MCF 10A (cell line): ENCODE measurements around the gene PCGF3. TPM values are rescaled to one million over a fixed set of nuclear protein-coding genes. Genes with fewer than 3 reads are reported as not detected.

Experiments used
- BruUV-seq: library from RNA; stranded (reverse); fragments of 400-500 nt; replicated peaks from 2 replicates; lab custom pipeline; 2021; lab: Mats Ljungman, UMichigan
- CTCF ChIA-PET: fragments of 300-600 bp; sonication (Branson Sonifier 250); formaldehyde crosslinking; extraction: SDS; loops from one replicate; lab custom pipeline; 2021; ENCODE audit warnings: antibody characterized with exemption, inconsistent platforms; lab: Yijun Ruan, JAX
- POLR2A ChIA-PET: fragments of 300-600, 350-650 bp; sonication (Branson Sonifier 250); formaldehyde crosslinking; extraction: SDS; loops from one replicate; lab custom pipeline; 2020; ENCODE audit warnings: antibody characterized with exemption, inconsistent platforms; lab: Yijun Ruan, JAX
- DNase-seq: peaks from one replicate; pipeline ENCODE4 v3.0.0-alpha.2; 2018; ENCODE audit not compliant: unreplicated experiment
- H3K27ac Mint-ChIP-seq: one replicate; pipeline ENCODE4 v1.8.0; 2022; ENCODE audit warnings: mild to moderate bottlenecking, low read depth, mixed read lengths; ENCODE audit not compliant: unreplicated experiment
- H3K27me3 Mint-ChIP-seq: one replicate; pipeline ENCODE4 v1.8.0; 2022; ENCODE audit warnings: mixed read lengths; ENCODE audit not compliant: insufficient read depth, unreplicated experiment
- H3K36me3 Mint-ChIP-seq: one replicate; pipeline ENCODE4 v1.8.0; 2022; ENCODE audit warnings: mild to moderate bottlenecking, moderate library complexity, mixed read lengths; ENCODE audit not compliant: insufficient read depth, unreplicated experiment
- H3K4me1 Mint-ChIP-seq: one replicate; pipeline ENCODE4 v1.8.0; 2022; ENCODE audit warnings: mixed read lengths; ENCODE audit not compliant: insufficient read depth, unreplicated experiment
- H3K4me3 Mint-ChIP-seq: one replicate; pipeline ENCODE4 v1.8.0; 2022; ENCODE audit warnings: mild to moderate bottlenecking, moderate library complexity, mixed read lengths; ENCODE audit not compliant: unreplicated experiment
- H3K9me3 Mint-ChIP-seq: one replicate; pipeline ENCODE4 v1.8.0; 2022; ENCODE audit warnings: mixed read lengths; ENCODE audit not compliant: unreplicated experiment
- intact Hi-C: fragments of 100-400 bp; cut with micrococcal nuclease; formaldehyde crosslinking; loops from 2 replicates; pipeline ENCODE4 v1.14.1; 2022
- total RNA-seq: library from RNA; stranded (reverse); gene quantifications from 2 replicates; pipeline ENCODE4 v1.2.3, GENCODE V29; 2022
- TF ChIP-seq, protein P1 (sequence below): fragments of 200-600 bp; IDR thresholded peaks from one replicate; pipeline ENCODE4 v1.8.0; 2022; ENCODE audit warnings: antibody characterized with exemption, mild to moderate bottlenecking; ENCODE audit not compliant: unreplicated experiment

The PCGF3 gene
- total RNA-seq, 1 experiment from 2014 or later = 26.5 TPM

- BruUV-seq = no TSS peak
- POLR2A ChIA-PET = interaction anchor here (1.5 kb wide), 1 partner anchor 22 kb away, joined by 3 read pairs; no protein-coding TSS in a partner anchor
- peaks cover 11% of the 10 kb centered on the region for H3K4me1 Mint-ChIP-seq
- intact Hi-C loops = loop anchor here (2.0 kb wide), 1 partner anchor 244 kb away; the partner anchor contains the start of gene IDUA
- CTCF ChIA-PET = interaction anchor here (0.7 to 1.8 kb wide), 19 partner anchors 8 to 244 kb away, joined by 3 to 10 read pairs (median 4); partner anchors contain the start of gene IDUA
- H3K36me3 Mint-ChIP-seq = peaks cover 54% of the 10 kb centered on the region
- peak; percentile 71 for DNase-seq
- H3K27me3 Mint-ChIP-seq = no peaks in the 10 kb centered on the region
- no peak overlapping the region for H3K4me3 Mint-ChIP-seq
- no peaks in the 10 kb centered on the region for H3K9me3 Mint-ChIP-seq
- TF ChIP-seq, protein P1, sequence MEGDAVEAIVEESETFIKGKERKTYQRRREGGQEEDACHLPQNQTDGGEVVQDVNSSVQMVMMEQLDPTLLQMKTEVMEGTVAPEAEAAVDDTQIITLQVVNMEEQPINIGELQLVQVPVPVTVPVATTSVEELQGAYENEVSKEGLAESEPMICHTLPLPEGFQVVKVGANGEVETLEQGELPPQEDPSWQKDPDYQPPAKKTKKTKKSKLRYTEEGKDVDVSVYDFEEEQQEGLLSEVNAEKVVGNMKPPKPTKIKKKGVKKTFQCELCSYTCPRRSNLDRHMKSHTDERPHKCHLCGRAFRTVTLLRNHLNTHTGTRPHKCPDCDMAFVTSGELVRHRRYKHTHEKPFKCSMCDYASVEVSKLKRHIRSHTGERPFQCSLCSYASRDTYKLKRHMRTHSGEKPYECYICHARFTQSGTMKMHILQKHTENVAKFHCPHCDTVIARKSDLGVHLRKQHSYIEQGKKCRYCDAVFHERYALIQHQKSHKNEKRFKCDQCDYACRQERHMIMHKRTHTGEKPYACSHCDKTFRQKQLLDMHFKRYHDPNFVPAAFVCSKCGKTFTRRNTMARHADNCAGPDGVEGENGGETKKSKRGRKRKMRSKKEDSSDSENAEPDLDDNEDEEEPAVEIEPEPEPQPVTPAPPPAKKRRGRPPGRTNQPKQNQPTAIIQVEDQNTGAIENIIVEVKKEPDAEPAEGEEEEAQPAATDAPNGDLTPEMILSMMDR = peak; percentile 95
- H3K27ac Mint-ChIP-seq = no peak overlapping the region
Observed at GRCh38 chr4:742742-743311, 37.2 kb downstream of the PCGF3 start.

DNA sequence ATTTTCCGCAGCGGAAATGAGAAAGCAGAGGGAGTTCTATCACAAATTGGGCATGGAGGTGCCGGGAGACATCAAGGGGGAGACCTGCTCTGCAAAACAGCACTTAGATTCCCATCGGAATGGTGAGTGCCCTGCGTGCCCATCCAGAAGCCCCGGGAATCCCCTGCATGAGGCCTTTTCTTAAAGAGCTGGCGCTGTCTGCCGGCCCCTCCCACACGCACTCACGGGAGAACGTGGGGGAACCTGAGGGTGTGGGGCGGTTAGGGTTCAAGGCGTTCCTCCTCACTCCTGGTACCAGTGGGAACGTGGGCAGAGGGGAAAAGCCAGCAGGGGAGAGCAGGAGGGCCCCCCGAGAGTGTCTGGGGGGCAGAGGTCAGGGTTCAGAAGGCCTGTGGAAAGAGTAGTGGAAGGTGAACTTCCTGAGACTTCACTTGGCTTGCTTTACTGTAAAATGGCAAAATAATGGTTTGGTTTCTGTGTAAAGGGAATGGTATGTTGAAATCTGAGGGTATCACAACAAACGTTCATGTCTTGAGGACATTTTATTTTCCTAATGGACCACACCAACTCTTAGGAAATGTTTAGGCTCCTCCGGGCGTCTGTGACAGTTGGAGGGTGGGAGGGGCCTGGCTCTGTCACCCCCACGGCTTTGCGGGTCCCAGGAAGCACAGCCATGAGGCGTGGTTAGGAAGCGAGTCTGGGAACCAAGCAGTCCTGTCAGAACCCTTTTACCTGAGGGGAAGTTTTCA, 38.0 kb downstream of the PCGF3 start:
- no peak overlapping the region for H3K4me3 Mint-ChIP-seq
- H3K9me3 Mint-ChIP-seq = no peaks in the 10 kb centered on the region
- no peaks in the 10 kb centered on the region for H3K27me3 Mint-ChIP-seq
- DNase-seq = peak; percentile 57
- intact Hi-C loops = loop anchor here (2.0 kb wide), 1 partner anchor 243 kb away; the partner anchor contains the start of gene IDUA
- H3K36me3 Mint-ChIP-seq = peaks cover 55% of the 10 kb centered on the region
- H3K27ac Mint-ChIP-seq = no peak overlapping the region
- ChIA-PET CTCF (interaction anchor here (0.7 to 1.6 kb wide), 6 partner anchors 7 to 52 kb away, joined by 3 to 9 read pairs (median 4); no protein-coding TSS in a partner anchor), POLR2A (no interaction called here)
- H3K4me1 Mint-ChIP-seq = peaks cover 11% of the 10 kb centered on the region
- BruUV-seq = no TSS peak
- TF ChIP-seq, protein P1 = no peak

- peaks cover 56% of the 10 kb centered on the region for H3K36me3 Mint-ChIP-seq
- DNase-seq = no peak
- peaks cover 11% of the 10 kb centered on the region for H3K4me1 Mint-ChIP-seq
- no TSS peak for BruUV-seq
- no peak overlapping the region for H3K27ac Mint-ChIP-seq
- H3K4me3 Mint-ChIP-seq = no peak overlapping the region
- ChIA-PET POLR2A (no interaction called here), CTCF (no interaction called here)
- TF ChIP-seq, protein P1 = no peak
- intact Hi-C loops = no loop called here
- H3K9me3 Mint-ChIP-seq = no peaks in the 10 kb centered on the region
- no peaks in the 10 kb centered on the region for H3K27me3 Mint-ChIP-seq
Observed at GRCh38 chr4:744212-744841, 38.7 kb downstream of the PCGF3 start.

DNA sequence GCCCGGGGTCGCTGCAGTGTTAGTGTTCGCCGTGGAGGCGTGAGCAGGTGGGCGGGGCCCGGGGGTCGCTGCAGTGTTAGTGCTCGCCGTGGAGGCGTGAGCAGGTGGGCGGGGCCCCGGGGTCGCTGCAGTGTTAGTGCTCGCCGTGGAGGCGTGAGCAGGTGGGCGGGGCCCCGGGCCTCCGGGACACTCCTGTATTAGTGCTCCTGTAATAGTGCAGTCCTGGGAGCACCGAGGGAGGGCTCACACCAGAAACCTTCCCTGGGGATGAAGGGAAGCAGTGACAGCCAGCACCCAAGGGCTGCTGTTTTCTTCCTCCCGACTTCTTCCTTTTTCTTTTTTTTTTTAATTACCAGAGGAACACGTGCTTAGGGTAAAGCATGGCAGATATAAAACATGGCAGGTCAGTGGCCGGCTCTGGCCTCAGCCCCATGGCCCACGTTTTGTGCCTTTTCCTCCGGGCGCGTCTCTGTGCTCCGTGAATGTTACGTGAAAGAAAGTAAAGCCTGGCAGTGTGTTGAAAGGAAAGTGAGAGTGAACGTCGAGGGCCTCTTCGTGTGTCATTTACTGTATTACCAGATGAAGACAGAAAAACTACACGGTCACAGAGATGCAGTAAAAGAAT, 42.0 kb downstream of the PCGF3 start:
- no peak overlapping the region for H3K4me3 Mint-ChIP-seq
- peaks cover 56% of the 10 kb centered on the region for H3K36me3 Mint-ChIP-seq
- CTCF ChIA-PET = no interaction called here

More for the DNA sequence above, 42.0 kb downstream of the PCGF3 start:
- intact Hi-C loops = no loop called here
- TF ChIP-seq, protein P1 = no peak
- BruUV-seq = no TSS peak
- Mint-ChIP-seq H3K27ac (no peak overlapping the region), H3K9me3 (no peaks in the 10 kb centered on the region), H3K27me3 (no peaks in the 10 kb centered on the region), H3K4me1 (peaks cover 26% of the 10 kb centered on the region)
- POLR2A ChIA-PET = no interaction called here
- DNase-seq = no peak
